Left renal cortex interstitium (tissue), 4 donors: ENCODE data around the gene VAV2. TPM values are rescaled to one million over a fixed set of nuclear protein-coding genes. Genes with fewer than 3 reads are reported as not detected.
A peak's percentile ranks its signal among the peaks of the same experiment; 100 is the strongest.

ENCODE experiments used
- DNase-seq, 4 donors: peaks; one replicate each; pipeline ENCODE4 v3.0.0-alpha.2; 2013; ENCODE audit warnings: low read depth in 4 of 4, low spot score in 2 of 4, missing footprints in 1 of 4
- polyA plus RNA-seq, 4 donors: library from polyadenylated mRNA; unstranded; fragments of 120-200 nt; gene quantifications; one replicate each; pipeline ENCODE4 v1.2.1, GENCODE V29; 2013; ENCODE audit not compliant: insufficient read length in 4 of 4

The VAV2 gene
- polyA plus RNA-seq, 4 donors, result 32.5 to 48.2 (median 38.4) TPM

DNA sequence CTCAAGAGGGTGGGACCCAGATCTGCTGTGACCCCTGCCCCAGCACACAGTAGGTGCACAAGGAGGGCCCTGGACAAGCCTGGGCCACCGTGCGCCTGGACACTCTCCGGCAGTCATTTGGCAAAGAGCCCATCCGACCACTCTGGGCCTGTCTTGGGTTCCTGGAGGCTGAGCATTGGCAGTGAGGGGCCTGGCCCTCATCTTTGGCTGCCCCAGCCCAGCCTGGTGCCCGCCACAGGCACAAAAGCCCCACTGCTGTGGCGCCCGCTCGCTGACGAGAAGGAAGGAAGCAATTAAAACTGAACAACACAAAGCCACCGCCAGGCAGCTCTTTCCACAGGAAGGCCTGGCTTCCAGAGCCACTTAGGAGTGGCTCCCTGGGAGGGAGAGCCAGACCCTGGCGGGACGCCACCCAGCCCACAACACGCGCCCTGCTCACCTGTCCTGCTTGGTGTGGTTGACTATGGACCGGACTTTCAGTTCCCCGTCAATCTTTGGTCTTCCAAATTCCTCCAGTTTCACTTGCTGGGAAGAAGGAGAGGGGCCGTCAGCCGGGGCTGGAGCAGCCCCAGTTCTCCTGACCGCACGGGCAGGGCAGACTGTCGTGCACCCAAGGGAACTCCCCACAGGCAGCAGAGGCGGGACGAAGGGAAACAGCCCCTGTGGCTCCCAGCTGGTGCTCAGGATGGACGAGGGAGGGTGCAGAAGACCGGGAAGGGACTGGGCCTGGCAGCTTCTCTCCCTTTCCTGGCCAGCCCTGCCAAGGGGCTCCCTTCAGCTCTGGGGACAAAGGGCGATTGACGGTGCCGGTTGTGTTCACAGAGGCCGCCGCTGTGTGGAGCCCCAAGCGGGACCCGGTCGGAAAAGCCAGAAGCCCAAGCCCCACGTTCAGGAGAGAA, 203.1 kb downstream of the VAV2 start:
- DNase-seq, result no peak

DNA sequence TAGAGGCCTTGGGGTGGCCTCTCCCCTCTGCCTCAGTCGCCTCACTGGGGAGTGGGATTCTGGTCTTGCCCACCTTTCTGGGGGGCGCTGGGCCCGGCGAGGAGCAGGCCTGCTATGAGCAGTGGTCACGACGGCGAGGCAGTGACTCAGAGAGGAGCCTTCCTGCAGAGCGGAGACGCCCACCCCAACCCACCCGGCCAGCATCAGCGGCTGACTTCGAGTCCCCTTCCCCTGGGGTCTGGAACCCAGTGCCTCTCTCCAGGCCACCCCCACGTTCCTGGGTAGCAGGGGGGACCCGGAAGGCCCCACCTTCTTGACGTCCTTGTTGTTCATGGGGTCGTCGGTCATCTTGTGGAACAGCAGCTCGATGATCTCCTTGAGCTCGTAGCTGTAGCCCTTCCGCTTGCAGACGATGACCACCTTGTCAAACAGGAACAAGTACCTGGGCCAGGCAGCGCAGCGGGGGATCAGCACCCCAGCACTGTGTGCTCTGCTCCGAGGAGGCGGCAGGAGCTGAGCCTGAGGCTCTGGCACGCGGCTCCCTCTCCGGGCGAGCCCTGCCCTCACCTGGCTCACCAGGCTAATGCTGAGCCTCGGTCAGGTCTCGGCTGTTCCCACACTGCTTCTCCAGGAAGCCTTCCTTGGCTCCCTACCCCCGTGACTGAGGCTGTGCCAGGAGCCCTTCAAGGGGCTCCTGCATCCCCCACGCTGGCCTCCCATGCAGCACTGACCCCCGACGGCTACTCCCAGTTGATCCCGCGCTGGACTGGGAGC, 203.9 kb downstream of the VAV2 start:
- no peak for DNase-seq

DNA sequence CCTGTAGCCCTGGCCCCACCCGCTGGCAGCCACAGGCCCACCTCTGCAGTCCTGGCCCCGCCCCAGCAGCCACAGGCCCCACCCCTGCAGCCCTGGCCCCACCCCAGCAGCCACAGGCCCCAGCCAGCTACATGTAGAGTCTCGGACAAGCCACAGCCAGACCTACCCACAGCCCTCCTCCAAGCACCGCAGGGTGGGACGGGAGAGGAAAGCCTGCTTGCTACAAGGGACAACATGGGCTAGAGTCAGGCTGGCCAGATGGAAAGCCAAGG, 204.4 kb downstream of the VAV2 start:
- DNase-seq, result no peak

DNA sequence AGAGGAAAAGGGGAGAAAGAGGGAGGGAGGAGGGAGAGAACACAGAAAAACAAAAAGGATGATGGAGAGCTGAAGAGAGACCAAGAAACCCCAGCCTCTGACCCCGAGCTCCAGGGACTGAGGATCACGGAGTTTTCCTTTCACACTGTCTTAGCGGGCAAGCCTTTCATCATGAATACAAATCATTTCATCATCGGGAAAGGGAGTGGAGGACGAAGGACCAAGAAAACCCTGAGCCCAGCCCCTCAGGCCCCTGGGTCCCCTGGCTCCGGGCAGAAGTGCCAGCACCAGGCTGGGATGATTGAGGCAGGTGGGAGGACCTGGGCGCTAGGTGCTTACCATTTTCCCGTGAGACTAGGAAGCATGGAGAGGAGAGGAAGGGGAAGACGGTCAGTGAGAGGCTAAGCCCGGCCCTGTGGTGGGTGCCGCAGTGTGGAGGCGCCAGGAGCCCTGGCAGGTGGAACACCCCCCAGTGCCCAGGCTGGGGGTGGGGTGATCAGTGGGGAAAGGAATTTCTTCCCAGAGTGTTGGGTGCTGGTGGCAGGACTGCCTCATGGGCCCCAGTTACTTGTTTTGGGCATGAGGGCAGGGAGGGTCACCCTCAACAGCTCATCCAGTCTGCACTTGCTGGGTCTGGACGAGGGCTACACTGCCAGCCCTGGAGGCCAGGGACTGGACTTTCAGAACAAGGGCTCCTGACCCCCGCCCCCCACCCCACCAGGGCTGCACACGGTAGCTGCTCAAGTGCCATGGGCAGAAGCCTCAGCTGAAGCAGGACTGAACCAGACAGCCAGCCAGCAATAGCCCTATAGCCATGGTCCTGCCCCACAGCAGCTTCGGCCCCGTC, 205.0 kb downstream of the VAV2 start:
- no peak for DNase-seq

DNA sequence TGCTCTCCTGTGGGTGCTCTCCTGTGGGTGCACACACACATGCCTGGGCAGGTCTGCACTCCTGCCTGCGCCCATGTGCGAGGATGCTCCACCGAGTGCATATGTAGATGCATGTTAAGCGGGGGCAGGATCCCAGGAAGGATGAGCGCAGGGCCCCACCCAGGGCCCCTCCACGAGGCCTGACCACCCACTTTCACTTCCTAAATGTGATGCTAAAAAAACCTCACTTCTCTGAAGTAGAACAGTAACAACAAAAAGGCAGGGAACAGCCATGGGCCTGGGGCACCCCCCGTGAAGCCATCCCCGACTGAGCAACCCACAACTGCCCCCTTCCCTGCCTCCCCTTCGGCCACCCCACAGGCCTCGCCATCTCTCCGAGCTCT, 205.8 kb downstream of the VAV2 start:
- DNase-seq, result no peak

DNA sequence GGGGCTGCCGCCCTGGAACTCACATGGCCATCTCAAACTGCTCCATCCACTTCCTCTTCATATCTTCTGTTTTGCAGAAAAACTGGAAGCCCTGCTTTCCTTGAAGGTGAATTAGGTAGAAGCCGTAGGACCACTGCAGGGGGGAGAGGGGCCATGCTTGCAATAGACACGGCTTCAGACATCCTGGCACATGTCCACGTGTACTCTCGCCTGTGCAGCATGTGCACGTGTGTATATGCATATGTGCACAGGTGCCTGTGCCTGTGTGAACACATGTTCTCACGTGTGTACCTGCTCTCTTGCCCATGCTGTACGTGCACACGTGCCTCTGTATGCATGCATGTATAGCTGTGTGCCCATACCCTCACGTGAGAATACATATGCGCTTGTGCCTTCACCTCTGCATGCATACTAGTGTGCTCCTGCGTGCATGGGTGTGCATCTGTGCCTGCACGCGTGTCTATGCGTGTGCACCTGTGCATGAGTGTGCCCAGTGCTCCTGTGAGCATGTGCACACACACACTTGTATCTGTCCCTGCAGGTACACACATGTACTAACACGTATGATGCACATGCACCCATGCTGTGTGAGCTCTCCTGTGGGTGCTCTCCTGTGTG, 206.3 kb downstream of the VAV2 start:
- DNase-seq, result no peak

DNA sequence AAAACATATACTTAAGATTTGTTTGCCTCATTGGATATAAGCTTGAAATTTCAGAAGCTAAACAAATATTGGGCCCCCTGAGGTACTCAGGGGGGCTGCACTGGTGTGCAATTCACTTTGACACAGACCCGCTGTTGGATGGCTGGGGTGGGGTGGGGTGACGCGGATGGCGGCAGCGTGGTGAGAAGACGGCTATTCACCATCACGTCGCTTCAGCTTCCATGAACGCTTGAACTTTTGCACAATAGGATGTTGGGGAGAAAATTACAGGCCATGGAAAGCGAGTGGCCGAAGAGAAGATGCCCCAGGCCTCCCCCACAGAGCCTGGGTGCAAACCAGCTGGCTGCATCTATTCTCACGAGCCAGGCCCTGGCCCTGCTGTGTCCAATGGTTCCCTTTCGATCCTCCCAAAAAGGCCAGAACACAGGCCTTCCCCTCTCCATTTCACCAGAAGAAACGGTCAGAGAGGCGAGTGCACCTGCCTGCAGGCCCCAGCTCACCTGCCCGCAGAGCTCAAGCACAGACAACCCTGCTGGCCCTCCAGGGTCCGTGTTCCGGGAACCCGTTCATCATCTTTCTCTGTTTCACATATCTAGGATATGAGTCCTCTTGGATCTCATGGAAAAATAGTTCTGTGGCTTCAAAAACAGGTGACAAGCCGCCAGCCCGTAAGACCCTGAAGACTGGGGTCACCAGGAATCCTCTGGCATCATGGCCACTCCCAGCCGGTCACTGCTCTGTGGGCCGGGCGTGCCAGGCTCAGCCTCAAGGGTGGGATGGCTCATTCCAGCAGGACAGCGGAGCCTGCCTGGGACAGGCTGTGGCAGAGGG, 207.2 kb downstream of the VAV2 start:
- DNase-seq, result no peak

DNA sequence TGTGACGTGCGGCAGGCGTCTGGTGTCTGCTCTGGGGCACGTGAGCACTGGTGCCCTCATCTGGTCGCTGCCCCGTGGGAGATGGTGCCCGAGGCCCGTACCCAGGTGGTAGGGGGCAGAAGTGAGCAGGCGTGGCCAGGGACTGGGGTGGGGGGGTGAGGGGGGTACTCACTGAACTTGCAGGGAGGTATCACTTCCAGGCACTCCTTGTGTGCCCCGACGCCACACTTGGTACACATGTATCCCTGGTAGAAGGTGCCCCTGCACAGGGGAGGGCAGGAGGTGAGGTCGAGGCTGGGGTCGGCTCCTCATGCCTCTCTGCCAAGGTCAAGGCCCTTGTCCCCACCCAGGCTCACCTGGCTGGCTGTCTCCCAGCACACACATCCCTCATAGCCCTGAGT, 208.8 kb downstream of the VAV2 start:
- no peak for DNase-seq

- DNase-seq, result peak in 3 of 4 donors; percentile 47 to 68 (median 49)
These were observed 209.7 kb downstream of the VAV2 start for GRCh38 chr9:133782157-133783130.

GRCh38 chr9:133781828-133782135, 210.3 kb downstream of the VAV2 start:
- no peak for DNase-seq

DNA sequence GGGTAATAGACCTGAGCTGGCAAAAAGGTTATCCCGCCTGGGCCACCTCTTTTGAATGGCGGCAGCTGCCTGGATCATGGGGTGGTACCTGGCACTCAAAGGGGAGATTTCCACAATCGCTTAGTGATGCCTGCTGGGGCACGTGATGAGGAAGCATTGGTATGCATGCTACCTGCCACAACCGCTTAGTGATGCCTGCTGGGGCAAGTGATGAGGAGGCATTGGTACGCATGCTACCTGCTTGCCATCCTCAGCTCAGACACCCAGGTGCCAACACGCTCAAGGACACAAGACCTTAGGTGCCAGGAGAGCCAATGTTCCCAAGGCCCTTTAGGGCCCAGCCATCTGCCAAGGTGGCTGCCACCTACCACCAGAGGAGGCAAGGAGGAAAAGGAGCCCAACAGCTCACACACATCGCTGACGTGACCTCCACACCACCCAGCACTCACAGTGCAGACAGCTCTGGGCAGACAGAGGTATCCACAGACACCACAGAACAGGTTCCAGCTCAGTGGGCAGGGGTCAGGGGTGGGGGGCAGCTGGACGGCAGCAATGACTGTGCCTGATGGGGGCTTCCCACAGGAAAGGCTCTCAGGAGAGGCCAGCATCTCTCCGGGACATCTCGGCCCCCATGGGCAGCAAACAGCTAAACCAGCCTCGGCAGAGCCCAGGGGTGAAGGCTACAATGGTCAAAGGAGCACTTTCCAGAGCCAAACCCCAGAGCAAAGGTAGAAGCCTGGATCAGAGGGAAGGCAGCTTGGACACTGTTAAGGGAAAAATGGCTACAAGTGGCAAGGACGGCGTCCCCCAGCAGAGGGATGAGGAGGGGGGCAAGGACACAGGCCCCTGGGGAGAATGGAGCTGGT, 210.9 kb downstream of the VAV2 start:
- no peak for DNase-seq

GRCh38 chr9:133780404-133780945, 211.6 kb downstream of the VAV2 start:
- DNase-seq, result no peak

DNA sequence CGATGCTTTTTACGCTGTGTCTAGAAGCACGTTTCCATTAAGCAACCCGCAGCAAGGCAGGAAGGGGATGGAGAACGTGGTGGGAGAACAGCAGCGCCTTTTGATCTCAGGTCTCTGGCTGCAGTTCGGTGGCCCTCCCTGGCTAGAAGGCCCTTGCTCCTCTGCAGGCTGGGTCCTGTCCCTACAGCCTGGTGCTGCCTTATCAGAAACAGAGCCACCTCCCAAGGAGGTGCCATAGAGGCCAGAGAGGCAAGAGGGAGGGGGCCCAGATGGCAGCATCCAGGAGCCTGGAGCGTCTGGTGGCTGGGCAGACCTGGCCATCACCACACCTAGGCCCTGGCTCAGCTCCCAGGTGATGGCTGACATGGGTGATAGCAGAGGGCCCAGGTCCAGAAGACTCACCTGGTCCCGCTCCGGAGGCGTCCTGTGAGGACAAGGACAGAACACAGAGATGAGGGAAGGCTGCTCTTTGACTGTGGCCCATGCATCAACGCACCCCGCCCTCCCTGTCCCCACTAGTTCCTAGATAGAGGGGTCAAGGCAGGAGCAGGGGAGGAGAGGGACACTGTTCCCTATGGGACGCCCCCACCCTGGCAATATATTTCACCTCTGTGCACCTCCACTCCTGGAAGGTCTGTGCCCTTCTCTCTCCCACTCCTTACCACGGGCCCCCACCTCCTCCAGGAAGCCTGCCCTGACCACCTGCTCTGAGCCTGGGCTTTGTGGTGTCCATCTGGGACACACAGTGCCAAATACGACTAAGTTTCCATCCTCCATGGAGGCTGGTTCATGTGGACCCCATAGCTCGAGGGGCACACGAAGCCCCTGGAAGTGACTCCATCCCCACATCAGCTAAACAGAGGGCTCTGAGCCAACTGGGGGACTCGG, 212.4 kb downstream of the VAV2 start:
- DNase-seq, result no peak

- no peak for DNase-seq
These were observed 213.0 kb downstream of the VAV2 start for GRCh38 chr9:133779081-133779480.

DNA sequence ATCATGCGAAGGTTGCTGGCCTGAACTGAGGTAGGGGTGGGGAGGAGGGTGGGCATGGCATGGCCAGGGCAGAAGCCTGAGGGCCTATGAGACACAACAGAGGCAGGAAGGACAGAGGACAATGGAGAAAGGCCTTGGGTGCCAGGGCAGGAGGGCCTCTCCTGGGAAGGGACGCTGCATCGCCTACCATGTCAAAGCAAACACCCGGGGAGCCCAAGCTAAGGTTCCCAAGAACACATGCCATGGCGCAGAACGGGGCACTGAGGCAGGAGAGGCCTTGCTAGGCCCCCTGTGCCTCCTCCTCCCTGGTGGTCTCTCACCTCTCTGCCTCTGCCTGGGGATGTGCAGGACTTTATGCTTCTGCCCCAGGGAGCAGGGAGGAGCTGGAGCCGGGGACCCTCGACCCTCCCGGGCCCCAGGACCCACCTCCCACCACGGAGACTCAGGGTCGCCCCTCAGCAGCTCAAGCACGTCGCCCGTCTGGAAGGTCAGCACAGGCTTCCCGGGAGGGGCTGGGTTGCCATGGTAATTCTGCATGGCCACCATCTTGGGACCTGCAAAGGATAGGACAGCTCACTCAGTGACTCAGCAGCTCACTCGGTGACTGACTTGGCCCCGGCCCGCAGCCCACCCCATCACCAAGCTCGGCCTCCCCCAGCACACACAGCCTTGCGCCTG, 213.6 kb downstream of the VAV2 start:
- no peak for DNase-seq

DNA sequence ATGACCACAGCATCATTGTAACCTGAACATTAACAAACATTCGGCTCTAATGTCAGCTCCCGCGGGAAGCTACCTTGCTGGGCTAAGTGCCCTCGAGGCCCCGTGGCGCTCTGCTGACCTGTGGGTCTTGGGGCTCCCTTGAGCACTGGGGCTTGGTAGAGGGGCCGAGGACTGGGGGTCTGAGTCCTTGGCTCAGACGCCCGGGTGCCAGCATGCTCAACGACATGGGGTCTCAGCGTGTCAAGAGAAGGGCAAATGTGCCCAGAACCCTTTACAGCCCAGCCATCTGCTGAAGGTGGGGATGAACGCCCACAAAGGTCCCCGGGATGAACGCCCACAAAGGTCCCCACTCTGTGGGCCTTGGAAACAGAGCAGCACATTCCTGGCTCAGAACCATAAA, 214.3 kb downstream of the VAV2 start:
- DNase-seq, result no peak
